Renal pelvis (tissue), 4 donors: ENCODE results near the gene RBM43. TPM values are rescaled to one million over a fixed set of nuclear protein-coding genes. Genes with fewer than 3 reads are reported as not detected.
"Not testable (repeated sequence)": the region's sequence is repeated elsewhere in the genome, so short reads cannot be mapped to it uniquely, and the experiment has no call there.

Experiments used
- DNase-seq: peaks from one replicate; pipeline ENCODE4 v3.0.0-alpha.2; 2013
- polyA plus RNA-seq, 3 donors: library from polyadenylated mRNA; unstranded; fragments of 120-200 nt; gene quantifications; one replicate each; pipeline ENCODE4 v1.2.1, GENCODE V29; 2013; ENCODE audit not compliant: insufficient read length in 3 of 3

The RBM43 gene
- polyA plus RNA-seq, 3 donors = 12.0 to 13.5 (median 12.7) TPM

DNA sequence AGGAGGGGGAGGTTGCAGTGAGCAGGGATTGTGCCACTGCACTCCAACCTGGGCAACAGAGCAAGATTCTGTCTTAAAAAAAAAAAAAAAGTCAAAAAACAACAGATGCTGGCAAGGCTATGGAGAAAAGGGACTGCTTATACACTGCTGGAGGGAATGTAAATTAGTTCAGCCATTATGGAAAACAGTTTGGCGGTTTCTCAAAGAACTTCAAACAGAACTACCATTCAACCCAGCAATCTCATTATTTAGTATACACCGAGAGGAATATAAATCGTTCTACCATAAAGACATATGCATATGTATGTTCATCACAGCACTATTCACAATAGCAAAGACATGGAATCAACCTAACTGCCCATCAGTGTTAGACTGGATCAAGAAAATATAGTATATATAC is 27.9 kb downstream of the RBM43 start:
- not testable (repeated sequence) for DNase-seq

DNA sequence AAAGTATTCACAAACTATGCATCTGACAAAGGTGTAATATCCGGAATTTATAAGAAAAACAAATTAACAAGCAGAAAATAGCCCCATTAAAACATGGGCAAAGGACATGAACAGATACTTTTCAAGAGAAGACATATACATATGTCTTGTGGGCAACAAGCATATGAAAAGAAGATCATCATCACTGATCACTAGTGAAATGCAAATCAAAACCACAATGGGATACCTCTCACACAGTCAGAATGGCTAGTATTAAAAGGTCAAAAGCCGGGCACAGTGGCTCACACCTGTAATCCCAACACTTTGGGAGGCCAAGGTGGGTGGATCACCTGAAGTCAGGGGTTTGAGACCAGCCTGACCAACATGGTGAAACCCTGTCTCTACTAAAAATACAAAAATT is 28.4 kb downstream of the RBM43 start:
- DNase-seq = not testable (repeated sequence)

DNA sequence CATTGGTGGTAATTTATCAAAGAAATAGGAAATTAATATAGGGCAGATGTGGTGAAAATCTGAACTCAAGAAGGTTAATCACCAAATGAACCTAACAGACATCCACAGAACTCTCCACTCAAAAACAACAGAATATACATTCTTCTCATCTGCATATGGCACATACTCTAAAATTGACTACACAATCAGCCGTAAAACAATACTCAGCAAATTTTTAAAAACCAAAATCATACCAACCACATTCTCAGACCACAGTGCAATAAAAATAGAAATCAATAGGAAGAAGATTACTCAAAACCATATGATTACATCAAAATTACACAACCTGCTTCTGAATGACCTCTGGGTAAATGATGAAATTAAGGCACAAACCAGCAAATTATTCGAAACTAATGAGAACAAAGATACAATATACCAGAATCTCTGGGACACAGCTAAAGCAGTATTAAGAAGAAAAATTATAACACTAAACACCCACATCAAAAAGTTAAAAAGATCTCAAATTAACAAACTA is 31.0 kb downstream of the RBM43 start:
- DNase-seq = no peak

DNA sequence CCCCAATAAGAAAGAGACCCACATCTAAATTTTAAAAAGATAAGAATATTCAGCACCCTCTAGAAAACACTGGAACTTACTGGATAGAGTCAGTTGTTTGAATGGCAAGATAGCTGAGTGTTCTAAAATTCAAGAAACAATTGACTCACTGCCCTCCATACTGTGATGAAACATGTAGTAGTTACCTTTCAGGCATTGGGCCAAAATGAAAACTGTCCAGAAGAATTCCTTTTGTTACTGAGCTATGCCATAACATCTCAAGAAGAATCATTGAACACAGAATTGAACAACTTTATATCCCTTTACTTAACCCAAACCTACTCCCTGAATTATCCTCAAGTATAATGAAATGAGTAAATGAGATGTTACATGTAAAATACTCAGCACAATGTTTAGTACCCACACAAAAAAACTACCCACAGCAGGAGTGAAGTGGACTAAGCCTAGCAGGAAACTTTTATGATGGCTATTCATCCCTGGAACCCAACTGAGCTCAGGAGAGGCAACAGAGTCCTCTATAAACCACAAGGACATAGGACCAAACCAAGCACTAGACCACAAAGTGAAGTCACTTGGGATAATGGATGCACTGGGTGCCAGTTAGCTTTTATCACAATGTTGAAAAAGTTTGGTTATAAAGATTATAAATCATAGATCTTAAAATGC is 32.7 kb downstream of the RBM43 start:
- DNase-seq = no peak

DNA sequence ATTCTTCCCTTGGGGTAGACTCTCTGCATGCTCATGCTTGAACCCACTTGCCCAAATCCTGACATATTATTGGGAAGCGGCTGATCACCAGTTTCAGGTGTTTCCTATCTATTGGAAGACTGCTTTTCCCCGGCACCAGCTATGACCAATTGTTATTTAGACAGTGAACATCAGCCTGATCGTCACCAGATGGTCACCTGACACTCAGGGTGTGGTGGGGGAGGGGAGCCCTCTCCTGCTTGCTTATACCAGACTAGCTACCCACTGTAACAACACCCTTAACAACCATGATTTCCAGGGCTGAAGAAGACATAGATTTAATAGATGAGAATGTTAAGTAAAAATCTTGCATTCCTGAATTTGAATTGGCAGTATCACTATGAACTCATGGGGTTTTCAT is 44.3 kb downstream of the RBM43 start:
- DNase-seq = no peak

DNA sequence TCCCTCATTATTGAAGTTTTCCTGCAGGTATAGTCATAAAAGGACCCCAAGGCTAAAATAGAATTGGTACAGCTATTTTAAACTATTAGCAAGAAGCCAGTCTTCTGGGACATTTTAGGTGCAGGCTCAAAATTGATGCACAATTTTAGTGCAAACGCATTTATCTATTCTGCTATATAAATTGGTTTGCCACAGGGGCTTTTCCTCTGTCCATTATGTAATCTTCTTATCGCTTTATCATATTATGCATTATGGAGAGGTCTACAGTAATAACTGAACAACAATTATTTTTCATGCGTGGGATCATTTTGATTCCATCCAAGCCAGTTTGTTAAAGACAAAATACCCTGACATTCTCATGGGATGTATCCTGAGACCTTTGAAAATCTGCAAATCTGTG is 54.6 kb downstream of the RBM43 start:
- DNase-seq = no peak

DNA sequence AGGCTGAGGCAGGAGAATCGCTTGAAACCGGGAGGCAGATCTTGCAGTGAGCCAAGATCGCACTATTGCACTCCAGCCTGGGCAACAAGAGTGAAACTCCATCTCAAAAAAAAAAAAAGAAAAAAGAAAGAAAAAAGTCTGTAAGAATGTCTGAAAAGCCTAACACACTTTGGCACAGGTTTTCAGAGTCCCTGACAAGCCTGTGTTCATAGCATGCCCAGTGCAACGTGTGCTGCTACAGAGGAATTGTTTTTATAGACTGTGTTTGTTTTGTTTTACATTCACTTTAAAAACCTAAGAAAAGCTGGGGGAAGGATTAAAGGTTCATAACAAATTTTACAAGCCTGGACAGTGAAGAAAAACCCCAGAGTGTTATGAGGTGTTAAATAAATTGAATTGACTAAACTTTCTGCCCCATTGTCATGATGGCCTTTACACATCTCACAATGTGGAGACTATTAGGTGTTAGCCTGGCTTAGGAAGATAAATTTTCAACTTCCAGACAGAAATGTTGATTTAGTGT is 55.2 kb downstream of the RBM43 start:
- DNase-seq = no peak

DNA sequence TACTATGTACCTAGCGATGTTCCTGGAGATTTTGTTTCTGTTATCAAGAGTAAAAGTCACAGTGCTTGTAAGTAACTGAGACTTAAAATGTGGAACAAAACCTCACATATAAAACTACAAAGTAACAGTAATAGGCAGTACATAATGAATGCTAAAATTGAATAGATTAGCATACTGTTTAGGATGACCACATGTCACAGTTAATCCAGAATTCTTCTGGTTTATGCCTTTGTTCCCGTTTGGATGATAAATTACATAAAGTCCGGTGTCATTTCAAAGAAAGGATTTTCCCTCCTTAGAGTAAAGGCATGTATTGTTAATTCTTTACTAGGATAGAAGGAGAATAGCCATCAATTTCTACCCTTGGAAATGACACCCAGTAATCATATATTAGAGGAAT is 56.1 kb downstream of the RBM43 start:
- no peak for DNase-seq

DNA sequence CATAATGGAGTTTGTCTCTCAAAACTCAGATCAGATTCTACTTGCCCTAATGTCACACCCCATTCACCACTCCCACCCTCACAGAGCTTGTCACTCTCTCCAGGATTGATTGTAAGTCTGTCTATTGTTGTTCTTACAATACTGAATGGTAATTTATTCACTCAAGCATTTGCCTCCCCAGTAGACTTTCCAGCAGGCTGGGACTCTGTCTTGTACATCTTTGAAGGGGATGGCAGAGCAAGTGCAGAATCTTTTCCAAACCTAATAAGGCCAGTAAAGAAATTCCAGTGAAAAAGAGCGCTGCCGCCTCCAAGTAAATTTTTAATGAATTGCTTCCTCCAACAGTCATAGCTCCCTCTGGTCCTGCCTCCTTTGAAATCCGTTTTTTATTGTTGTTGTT is 56.9 kb downstream of the RBM43 start:
- DNase-seq = no peak

DNA sequence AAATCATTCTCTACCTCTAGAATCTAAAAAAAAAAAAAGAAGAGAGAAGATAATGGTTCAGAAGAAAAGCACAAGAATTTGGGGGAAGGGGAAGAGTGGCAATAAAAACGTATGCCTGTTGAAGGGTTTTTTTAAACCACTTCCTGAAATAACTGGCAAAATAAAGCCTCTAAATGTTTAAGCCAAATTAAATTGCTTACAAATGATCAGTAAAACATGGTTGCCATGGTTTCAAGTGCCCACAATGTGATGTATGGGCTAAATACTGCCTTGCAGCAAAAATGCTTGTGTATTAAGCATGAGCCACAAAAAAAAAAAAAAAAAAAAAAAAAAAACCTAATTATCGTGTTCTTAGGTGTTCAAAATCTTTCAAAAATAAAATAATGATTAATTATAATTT is 60.8 kb downstream of the RBM43 start:
- DNase-seq = no peak

DNA sequence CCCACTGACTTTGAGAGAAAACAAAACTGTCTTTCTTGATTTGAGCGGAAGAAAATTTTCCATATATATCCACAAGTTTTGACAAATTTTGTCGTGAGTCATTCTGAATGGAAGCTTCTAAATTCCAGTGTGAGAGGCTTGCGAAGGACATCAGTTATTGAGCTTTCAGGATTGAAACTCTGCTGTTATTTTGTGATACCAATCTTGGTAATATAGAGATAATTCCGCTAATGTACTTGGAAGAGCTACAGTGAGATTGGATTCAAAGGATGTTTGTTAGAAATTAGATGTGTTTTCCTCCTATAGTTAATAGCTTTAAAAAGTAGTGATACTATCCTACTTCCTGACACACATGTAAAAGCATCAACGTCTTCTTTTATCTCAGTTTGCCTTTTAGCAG is 61.4 kb downstream of the RBM43 start:
- no peak for DNase-seq

DNA sequence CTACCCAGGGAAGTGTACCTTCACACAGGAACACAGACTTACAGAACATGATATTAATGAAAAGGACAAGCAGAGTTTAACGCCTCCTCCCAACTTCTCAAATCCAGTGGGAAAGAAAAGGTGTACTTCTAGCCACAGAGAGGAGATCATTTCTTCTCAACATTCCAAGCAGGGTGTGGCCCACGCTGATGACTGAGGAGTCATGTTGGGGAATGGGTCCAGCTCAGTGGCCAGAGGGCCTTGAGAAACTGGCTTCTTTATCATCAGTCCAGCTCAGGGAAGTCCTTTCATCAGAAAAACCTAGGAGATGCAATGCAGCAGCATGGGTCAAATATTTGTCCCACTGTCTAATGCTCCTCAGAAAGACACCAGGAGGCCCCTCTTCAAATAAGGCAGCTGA is 63.0 kb downstream of the RBM43 start:
- no peak for DNase-seq

Other genes starting within 250 kb of the RBM43 start
- 1 to 10 TPM; 8.2 to 9.7 (median 9.6) TPM for gene NMI, start 27.8 kb upstream of the RBM43 start, polyA plus RNA-seq
- 1 to 10 TPM in 1 of 3 donors, under 1 TPM in 2; 0.75 to 2.1 (median 0.77) TPM for gene TNFAIP6, start 95.7 kb upstream of the RBM43 start, polyA plus RNA-seq
- gene RIF1, start 148.0 kb upstream of the RBM43 start, polyA plus RNA-seq = 10 to 100 TPM; 34.2 to 41.0 (median 40.1) TPM